Measurements from ENCODE around the gene PLEKHG1.
A peak's percentile ranks its signal among the peaks of the same experiment; 100 is the strongest.

PLEKHG1 gene

GRCh38 chr6:150599199-150600009 lies at the start of gene PLEKHG1:
TSS of gene PLEKHG1 (plus strand) at chr6:150599885. CDS start at chr6:150733682, 133,797 bp downstream.
- peak; percentile 16 for DNase-seq (ENCODE audit: low read depth)

- DNase-seq (ENCODE audit: low read depth), result no peak
These were observed 49.4 kb upstream of the PLEKHG1 start for GRCh38 chr6:150550244-150550643.

- DNase-seq (ENCODE audit: low read depth), result no peak
These were observed 42.6 kb upstream of the PLEKHG1 start for GRCh38 chr6:150557043-150557599.

- DNase-seq (ENCODE audit: low read depth), result no peak
These were observed 39.4 kb upstream of the PLEKHG1 start for GRCh38 chr6:150560004-150560883.

GRCh38 chr6:150560884-150561219 lies 38.8 kb upstream of the PLEKHG1 start:
- no peak for DNase-seq (ENCODE audit: low read depth)

- DNase-seq (ENCODE audit: low read depth), result no peak
These were observed 33.7 kb upstream of the PLEKHG1 start for GRCh38 chr6:150565945-150566344.

- DNase-seq (ENCODE audit: low read depth), result no peak
These were observed 33.2 kb upstream of the PLEKHG1 start for GRCh38 chr6:150566486-150566885.

GRCh38 chr6:150567380-150567779 lies 32.3 kb upstream of the PLEKHG1 start:
- no peak for DNase-seq (ENCODE audit: low read depth)

GRCh38 chr6:150567823-150568383 lies 31.8 kb upstream of the PLEKHG1 start:
- DNase-seq (ENCODE audit: low read depth), result no peak

- no peak for DNase-seq (ENCODE audit: low read depth)
These were observed 31.1 kb upstream of the PLEKHG1 start for GRCh38 chr6:150568560-150568959.

GRCh38 chr6:150569161-150569560 lies 30.5 kb upstream of the PLEKHG1 start:
- no peak for DNase-seq (ENCODE audit: low read depth)

- no peak for DNase-seq (ENCODE audit: low read depth)
These were observed 26.5 kb upstream of the PLEKHG1 start for GRCh38 chr6:150573041-150573681.

GRCh38 chr6:150575836-150576235 lies 23.8 kb upstream of the PLEKHG1 start:
- no peak for DNase-seq (ENCODE audit: low read depth)

GRCh38 chr6:150576651-150577226 lies 22.9 kb upstream of the PLEKHG1 start:
- DNase-seq (ENCODE audit: low read depth), result no peak

GRCh38 chr6:150579611-150580010 lies 20.1 kb upstream of the PLEKHG1 start:
- no peak for DNase-seq (ENCODE audit: low read depth)

- DNase-seq (ENCODE audit: low read depth), result no peak
These were observed 19.2 kb upstream of the PLEKHG1 start for GRCh38 chr6:150580489-150580888.

- DNase-seq (ENCODE audit: low read depth), result no peak
These were observed 15.6 kb upstream of the PLEKHG1 start for GRCh38 chr6:150584065-150584464.

GRCh38 chr6:150584596-150584995 lies 15.1 kb upstream of the PLEKHG1 start:
- no peak for DNase-seq (ENCODE audit: low read depth)

GRCh38 chr6:150586850-150587359 lies 12.8 kb upstream of the PLEKHG1 start:
- no peak for DNase-seq (ENCODE audit: low read depth)

GRCh38 chr6:150587637-150588036 lies 12.0 kb upstream of the PLEKHG1 start:
- no peak for DNase-seq (ENCODE audit: low read depth)

- no peak for DNase-seq (ENCODE audit: low read depth)
These were observed 10.7 kb upstream of the PLEKHG1 start for GRCh38 chr6:150588888-150589499.
